GM12801 (cell line): ENCODE data around the gene CACNA1C.

ENCODE experiments used
- CTCF ChIP-seq: IDR thresholded peaks from one replicate; pipeline ENCODE4 v1.5.1; 2011; ENCODE audit warnings: control low read depth; ENCODE audit not compliant: insufficient read length; ENCODE audit errors: extremely low read depth

CACNA1C gene

GRCh38 chr12:2227360-2227759 lies 174.6 kb downstream of the CACNA1C start:
- TF ChIP-seq CTCF, result no peak

- TF ChIP-seq CTCF, result no peak
Observed at GRCh38 chr12:2228535-2228934, 175.7 kb downstream of the CACNA1C start.

GRCh38 chr12:2229661-2230539 lies 177.1 kb downstream of the CACNA1C start:
- TF ChIP-seq CTCF, result no peak

- no peak for TF ChIP-seq CTCF
Observed at GRCh38 chr12:2231011-2231595, 178.3 kb downstream of the CACNA1C start.

- no peak for TF ChIP-seq CTCF
Observed at GRCh38 chr12:2231956-2232355, 179.2 kb downstream of the CACNA1C start.

GRCh38 chr12:2233034-2233433 lies 180.2 kb downstream of the CACNA1C start:
- TF ChIP-seq CTCF, result no peak

- TF ChIP-seq CTCF, result no peak
Observed at GRCh38 chr12:2234091-2234490, 181.3 kb downstream of the CACNA1C start.
